HG03175 (cell line): ENCODE measurements around the gene GRM4.

ENCODE experiments used
- ATAC-seq: cut with Tn5 transposase; IDR thresholded peaks from one replicate; pipeline ENCODE4 v1.9.1; 2021; ENCODE audit warnings: mild to moderate bottlenecking, moderate library complexity; ENCODE audit not compliant: unreplicated experiment

Gene GRM4

DNA sequence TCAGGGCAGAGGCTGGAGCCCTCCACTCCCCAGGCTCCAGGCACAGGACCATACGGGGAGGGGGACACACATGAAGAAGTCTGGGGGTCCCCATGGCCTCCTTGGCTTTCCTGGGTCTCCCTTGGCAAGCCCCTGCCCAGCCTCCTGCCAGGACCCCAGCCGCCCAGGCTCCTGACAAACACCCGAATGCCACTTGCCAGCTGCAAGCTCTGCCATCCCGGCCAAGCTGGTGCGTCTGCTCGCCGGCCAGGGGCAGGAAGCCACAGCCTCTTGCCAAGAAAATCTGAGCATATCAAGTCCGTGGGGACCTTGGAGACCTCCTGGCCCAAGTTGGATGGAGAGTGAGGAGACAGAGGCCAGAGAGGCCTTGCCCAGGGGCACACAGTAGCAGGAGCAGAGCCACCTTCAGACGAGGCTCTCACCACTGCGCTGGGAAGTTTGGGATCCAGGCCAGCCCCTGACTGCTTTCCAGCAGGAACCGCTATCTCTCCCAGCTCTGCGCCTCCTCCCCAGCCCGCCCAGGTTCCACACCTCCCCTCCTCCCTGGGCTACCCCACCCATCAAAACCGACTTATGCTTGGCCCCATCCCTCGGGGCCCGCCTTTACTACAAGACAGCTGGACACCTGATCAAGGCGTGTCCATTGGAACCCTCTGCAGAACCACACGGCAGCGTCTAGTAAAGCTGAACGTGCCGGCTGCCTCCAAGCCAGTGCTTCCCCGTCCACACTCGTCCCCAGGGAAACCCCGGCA lies 80.2 kb downstream of the GRM4 start:
- no peak for ATAC-seq

DNA sequence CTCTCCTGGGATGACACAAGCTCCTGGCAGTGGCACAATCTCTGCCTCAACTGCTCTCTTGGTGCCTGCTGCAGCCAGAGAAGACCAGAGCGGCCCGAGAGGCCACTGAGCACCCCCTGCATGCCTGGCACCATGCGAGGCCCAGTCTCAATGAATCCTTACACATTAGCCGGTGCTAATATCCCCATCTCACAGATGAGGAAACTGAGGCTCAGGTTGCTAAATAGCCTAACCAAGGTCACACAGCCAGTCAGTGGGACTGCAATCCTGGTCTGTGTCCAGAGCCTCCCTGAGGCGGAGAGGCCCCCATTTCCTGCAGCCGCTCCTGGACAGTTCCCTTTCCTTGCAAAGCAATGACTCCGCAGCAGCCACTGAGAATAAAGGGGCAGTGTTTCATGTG lies 81.2 kb downstream of the GRM4 start:
- ATAC-seq = no peak

DNA sequence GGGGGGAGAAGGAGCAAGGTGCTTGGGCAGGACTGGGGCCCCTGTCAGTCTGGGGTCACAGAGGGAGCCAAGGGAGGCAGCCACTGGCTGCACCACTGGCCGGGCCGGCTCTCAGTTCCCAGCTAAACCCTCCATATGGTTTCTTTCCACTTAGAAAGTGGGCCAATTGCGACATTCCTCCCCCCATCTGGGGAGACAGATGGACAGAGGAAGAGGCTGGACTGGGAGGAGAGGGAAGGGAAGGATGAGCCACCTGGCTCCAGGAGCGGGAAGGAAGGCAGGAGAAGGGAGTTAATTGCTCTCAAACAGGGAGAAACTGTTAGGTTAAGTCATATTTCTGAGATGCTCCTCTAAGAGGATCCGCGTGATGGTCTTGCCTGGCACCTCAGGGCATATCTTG lies 82.2 kb downstream of the GRM4 start:
- ATAC-seq = no peak

DNA sequence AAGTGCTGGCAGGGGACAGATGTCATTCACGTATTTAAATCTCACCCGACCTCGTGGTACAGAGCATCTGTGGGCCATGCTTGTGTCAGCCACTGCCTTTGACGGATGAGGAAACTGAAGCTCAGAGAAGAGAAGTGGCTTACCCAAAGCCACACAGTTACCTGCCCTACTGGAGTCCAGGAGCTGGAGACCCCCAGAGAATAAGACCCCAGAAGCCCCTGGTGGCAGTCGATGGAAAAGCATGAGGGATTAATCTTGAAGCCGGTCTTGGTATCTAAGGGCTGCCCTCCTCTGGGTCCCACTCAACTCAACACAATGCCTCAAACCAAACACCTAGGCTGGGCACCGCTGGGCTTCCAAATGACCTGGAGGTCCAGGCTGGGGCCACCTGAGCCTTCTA lies 83.1 kb downstream of the GRM4 start:
- no peak for ATAC-seq

DNA sequence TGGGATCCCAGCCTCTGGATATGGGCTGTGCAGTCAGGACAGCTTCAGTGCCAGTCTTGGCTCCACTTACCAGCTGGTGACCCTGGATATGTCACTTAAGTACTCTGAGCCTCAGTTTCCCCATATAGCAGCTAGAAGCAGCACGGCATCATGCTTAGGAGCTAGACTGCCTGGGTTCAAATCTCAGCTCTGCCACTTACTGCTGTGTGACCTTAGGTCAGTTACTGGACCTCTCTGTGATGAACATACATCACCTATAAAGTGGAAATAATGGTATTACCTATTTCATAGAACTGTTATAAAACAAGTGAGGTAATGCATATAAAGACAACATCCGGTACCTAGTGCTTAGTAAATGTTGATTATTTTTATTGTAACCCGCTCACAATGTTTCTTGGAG lies 83.7 kb downstream of the GRM4 start:
- no peak for ATAC-seq

DNA sequence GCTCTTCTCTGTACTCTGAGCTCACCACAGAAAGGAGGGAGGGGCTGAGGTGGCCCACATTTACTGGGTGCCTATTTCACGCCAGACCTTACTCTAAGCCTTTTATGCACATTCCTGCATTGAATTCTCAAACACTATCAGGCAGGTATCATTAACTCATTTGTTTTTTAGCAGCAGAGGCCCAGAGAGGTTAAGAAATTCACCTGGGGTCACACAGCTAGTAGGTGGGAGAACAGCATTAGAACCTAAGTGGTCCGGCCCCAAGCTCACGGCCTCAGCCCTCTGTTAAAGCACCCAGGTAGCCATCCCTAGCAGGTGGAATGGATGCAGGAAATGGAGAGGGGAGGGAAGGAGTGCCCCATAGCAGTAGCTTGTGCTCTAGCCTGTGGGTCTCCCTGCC lies 84.5 kb downstream of the GRM4 start:
- no peak for ATAC-seq

DNA sequence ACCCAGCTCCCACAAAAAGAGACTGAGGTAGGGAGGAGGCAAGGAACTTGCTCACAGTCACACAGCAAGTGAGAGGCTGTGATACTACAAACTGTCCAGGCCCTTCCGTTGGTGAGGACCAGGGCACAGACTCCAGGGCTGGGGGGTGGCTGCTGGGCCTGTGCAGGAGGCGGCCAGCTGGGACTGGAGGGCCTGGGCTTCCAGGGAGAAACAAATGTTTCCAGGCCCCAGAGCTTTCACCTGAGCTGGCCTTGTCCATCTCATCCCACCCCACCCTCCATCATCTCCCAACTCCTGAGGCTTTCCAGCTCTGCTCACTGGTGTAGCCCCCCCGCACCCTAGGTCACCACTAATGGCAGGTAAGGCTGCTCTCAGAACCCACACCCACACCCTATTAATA lies 86.0 kb downstream of the GRM4 start:
- no peak for ATAC-seq

DNA sequence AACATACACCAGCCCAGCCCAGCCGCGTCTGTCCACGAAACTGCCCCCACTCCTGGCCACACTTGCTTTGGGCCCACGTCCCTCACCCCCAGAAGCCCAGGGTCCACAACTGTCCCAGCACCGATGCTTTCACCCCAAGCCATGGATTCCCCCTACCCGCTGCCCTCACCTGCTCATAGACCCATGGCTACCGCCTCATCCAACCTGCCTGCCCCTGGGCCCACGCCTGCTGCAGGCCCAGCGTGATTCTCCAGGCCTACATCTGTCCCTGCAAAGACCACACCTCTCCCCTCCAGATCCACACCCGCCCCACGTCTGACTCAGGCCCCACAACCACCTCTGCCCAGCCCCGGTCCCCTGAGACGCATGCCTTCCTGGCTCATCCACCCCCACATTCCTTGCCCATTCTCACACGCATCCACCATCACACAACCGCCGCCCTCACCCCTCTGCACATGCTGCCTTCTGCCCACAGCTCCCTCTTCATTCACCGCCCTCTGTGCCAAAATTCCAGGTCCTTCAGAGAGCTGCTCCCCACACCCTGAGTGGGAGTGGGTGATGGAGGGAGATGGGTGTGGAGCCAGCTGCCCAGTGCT lies 86.7 kb downstream of the GRM4 start:
- no peak for ATAC-seq

DNA sequence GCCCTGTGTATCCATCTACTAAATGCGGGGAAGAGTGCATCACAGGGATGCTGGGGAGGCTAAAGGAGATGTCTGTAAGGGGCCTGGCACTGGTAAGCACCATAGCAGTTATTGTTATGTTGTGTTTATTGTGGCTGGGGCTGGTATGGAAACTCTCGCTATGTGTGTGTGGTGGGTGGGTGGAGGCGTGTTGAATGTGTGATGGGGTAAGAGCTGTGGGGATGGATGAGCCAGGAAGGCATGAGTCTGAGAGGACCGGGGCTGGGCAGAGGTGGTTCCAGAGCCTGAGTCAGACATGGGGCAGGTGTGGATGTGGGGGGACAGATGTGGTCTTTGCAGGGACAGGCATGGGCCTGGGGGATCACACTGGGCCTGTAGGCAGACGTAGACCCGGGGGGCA lies 88.1 kb downstream of the GRM4 start:
- no peak for ATAC-seq

DNA sequence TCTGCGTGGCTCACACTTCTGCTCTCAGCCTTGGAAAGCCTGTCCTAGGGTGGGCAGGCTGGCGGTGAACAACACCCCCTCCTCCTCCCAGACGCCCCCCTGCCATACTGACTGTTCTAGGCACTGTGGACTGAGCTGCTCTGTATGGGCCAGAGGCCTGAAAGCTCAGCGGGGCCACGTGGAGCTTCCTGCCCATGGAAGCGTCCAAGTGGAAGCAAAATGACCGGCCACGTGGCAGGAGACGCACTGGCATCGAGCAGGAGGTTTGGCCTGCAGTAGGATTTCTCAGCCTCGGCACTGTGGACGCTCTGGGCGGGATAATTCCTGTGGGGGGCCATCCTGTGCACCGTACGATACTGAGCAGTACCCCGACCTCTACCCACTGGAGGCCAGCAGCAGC lies 88.7 kb downstream of the GRM4 start:
- no peak for ATAC-seq

DNA sequence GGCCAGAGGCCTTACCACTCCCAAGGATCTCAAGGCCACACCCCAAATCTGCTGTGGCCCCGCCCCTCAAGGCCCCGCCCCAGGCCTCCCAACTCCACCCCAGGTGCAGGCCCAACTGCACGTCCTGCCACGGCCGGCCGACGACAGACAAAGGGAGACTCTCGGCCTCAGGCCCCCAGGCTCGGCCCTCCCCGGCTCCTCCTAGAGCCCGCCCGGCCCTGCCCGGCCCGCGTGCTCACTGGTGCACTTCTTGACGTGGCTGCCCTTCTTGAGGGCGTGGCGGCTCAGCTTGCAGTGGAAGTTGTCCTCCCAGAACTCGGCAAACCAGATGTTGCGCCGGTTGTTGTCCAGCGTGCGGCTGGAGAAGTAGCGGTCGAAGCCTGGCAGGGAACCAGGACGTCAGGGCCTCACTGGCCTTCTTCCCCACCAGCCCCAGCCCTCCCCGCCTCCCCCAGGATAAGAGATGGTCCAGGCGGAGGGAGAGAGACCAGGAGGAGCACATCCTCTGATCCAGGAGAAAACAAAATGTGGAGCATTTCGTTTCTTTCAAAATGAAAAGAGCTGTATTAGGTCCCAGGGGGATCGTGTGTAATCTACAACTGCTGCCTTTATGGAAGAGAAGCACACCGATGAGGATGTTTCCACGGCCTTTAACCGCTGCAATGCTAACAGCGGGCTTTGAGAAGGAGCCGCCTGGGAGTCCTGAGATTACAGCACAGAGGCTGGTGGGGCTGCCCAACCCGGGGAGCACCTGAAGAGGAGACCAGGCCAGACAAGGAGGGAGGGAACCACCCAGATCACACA lies 89.4 kb downstream of the GRM4 start:
- ATAC-seq = no peak

DNA sequence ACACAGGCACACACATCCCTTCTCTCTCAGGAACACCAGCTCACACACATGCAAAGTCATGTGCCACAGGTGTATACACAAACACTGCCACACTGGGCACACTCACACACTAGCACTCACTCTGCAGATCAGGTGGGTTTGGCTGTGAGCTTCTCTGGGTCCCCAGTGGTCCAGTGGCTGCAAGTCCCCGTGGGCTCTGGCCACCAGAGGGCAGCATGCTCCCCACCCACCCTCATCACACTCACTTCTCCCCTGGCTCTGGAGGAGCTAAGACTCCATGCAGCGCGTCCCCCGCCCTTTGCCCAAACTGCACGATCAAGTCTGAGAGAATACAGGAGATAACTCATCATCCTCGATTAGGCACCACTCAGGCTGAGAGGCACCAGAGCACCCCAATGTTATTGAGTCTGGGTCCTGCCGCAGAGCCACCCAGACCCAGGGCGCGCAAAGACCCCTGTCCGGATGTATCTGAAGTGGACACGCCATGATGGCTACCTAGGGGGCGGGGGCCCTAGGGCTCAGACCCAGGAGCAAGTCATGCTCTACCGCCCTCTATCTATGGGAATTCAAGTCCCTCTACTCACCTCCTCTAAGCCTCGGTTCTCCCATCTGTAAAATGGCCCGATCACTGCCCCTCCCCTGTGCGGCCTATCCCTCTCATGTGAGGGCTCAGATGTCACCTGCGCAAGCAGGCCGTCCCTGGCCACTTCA lies 90.5 kb downstream of the GRM4 start:
- ATAC-seq = no peak

DNA sequence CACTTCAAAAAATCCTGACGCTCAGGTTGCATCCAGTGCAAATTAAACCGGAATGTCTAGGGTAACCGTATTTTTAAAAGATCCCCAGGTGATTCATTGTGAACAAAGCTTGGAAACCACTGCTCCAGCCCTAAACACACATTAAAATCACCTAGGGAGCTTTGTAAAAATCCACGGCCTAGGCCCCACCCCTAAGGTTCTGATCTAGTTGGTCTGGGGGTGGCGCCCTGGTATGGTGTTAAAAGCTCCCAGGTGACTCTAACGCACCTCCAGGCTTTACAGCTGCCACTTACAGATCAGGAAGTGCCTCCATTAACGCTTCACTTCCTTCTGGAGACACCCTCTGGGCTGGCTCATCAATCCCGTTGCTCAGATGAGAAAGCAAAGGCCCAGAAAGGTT lies 92.2 kb downstream of the GRM4 start:
- no peak for ATAC-seq

DNA sequence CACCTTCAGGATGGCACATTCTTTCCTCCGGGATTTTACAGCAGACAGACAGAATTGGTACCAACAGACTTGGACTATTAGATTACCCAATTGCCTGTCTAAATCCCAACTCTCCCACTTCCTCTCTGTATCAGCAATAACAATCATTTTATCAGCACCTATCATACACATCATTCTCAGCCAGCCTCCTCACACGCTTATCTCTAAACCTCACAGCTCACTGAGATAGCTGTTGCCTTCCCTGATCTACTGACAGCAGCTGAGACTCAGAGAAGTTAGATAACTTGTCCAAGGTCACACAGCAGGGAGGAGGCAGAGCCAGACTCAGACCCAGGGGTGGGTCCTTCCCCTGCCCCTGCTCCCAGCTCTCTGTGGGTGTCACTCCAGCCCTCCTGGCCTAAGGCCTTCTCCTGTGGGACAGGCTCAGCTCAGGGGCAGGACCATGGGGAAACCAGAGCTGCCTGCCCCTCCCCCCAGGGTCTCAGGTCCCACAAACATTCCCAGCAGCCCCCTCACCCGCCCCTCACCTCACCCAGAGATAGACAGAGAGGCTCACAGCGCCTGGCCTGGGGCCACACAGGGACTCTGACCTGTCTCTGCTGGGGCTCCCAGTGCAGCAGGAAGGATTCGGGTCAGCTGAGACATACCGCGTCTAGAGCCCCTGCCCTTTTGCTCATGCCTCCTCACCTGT lies 92.8 kb downstream of the GRM4 start:
- ATAC-seq = no peak

DNA sequence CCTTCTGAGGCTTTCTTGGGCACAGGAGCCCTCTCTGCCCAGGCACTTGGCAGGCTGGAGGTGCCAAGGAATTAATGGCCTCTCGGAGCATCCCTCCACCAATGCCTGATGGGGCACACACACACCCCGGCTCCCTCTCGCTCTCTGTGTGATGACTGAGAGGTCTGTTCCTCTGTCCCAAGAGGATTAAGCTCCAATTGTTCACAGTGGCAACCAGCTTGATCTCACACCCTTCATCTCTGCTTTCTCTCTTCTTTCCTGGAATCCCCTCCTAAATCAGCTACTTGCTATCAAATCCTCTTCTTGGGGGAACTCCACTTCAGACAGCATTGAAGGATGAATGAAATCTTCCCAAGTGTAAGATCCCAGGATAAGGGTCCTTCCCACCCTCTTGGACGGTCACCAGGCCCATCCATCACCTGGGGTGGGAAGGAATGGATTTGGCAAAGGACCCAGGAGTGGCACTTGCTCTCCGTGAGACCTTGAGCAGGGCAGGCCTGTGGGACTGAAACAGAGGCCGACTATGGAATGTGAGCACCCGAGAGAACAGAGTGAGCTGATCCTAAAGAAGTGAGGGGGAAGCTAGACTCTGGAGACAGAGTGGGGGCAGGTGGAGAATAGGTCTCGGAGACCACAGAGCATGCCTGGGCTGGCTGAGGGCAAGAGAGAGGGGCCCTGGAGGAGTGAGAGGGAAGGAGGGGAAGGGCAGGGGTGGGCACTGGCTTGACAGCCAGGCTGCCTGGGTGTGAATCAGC lies 93.6 kb downstream of the GRM4 start:
- ATAC-seq = no peak

DNA sequence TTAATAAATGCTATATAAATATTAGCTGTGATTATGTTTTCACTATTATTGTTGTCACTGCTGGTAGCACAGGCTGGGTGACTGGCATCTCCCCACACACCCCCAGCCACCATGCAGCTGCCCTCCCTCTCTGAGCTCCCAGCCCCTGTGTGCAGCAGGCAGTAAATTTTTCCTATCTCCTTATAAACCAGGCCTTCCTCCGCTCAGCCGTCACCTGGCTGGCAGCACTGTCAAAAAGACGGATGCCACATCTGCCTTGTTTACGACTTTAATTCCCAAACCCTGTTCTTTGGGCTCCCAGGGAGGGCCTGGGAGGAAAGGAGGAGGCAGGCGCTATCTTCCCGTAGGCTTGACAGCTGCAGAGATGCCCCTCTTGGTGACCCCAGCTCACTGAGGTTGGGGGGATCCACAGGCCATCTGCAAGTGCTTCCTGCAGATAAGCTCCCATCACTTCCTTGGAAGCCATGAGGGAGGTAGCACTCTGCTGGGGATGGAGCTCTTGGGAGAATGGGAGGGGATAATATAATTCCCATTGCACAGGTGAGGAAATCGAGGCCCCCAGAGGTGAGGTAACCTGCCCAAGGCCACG lies 94.5 kb downstream of the GRM4 start:
- ATAC-seq = no peak

DNA sequence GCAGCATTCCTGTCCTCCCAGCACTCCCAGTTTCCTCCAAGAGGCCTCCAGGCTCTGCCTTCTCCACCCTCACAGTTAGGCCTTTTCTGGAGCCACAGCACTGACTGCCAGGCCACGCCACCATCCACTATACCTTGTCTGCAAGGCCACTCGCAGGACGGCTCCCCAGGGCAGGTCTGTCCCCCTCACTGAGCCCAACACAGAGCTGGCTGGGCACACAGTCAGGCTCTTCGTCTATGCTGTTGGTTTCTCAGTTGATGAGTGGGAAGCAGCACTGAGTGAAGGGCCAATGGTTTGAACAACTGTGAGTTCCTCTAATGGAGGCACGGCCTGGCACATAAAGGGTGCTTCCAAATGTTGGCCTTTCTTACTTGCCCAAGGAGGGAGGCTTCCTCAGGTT lies 95.2 kb downstream of the GRM4 start:
- no peak for ATAC-seq

DNA sequence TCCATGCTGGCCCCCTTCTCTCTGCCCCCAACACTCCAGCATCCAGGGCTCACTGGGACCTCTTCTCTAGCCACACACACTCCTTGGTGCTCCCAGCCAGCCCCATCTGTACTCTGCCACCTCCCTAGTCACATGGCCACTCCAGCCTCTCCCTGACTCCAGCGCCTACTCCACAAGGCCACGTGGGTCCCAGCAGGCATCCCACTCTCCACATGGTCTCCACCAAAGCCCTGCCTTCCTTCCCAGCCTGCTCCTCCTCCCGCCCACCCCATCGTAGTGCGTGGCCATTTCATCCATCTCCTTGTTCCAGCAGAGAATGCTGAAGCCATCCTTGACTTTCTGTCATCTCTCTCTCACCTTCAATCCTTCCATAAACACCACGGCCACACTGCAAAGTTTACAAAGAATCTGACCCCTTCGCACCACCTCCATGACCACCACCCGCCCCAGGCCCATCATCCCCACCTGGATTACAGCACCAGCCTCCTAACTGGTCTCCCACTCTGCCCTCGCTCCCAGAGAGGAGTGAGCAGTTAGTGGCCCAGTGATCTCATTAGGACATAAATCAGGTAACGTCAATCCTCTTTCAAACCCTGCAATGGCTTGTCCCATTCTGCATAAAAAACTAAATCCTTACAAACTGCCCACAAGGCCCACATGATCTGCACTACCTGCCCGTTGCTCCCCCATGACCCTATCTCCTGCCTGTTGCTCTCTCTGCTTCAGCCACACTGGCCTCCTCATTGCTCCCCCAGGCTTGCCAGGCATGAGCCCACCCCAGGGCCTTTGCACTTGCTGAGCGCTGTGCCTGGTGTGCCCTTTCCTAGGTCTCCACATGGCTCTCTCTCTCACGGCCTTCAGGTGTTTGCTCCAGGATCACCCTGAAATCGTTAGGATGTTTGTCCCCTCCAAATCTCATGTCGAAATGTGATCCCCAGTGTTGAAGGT lies 96.2 kb downstream of the GRM4 start:
- no peak for ATAC-seq
